SK-N-SH (cell line): ENCODE measurements around the gene TPRG1L. TPM values are rescaled to one million over a fixed set of nuclear protein-coding genes. Genes with fewer than 3 reads are reported as not detected.

Experiments
- CTCF ChIA-PET: fragments of 300-600, 350-600 bp; formaldehyde crosslinking; extraction: SDS; loops from one replicate; lab custom pipeline; 2021; lab: Yijun Ruan, JAX
- POLR2A ChIA-PET: fragments of 350-600 bp; sonication (Branson Sonifier 250); formaldehyde crosslinking; extraction: SDS; loops from one replicate; lab custom pipeline; 2020; ENCODE audit warnings: antibody characterized with exemption, inconsistent platforms; lab: Yijun Ruan, JAX
- DNase-seq: peaks from one replicate; pipeline ENCODE4 v3.0.0; 2012
- H2AFZ ChIP-seq: fragments of 200-600 bp; sonication (generic); 2 replicates; pipeline ENCODE4 v1.8.1; 2016; ENCODE audit warnings: antibody characterized with exemption, mild to moderate bottlenecking, low read depth
- H3F3A ChIP-seq: fragments of 200-600 bp; sonication (generic); replicated peaks from 2 replicates; pipeline ENCODE3; 2016; ENCODE audit warnings: antibody characterized with exemption, mild to moderate bottlenecking; ENCODE audit not compliant: insufficient read depth
- H3K27ac ChIP-seq, 2 experiments: fragments of 200-500 bp in 1 of 2; fragments of 200-600 bp in 1 of 2; sonication (Bioruptor generic) in 1 of 2; sonication (generic), shearing (Covaris generic) in 1 of 2; 2 replicates each; pipeline versions ENCODE4 v1.5.1 to v1.6.1; 2014 to 2016; ENCODE audit warnings: low read depth in 2 of 2, inconsistent platforms in 1 of 2, low read length in 1 of 2, mild to moderate bottlenecking in 1 of 2, mixed read lengths in 1 of 2
- H3K27me3 ChIP-seq: fragments of 200-600 bp; sonication (generic), shearing (Covaris generic); 2 replicates; pipeline ENCODE4 v1.6.1; 2016; ENCODE audit warnings: mixed run types; ENCODE audit not compliant: insufficient read depth
- H3K36me3 ChIP-seq, 2 experiments: fragments of 200-500 bp in 1 of 2; fragments of 200-600 bp in 1 of 2; sonication (Bioruptor generic) in 1 of 2; sonication (generic) in 1 of 2; replicated peaks in 1 of 2; 2 replicates each; pipeline versions ENCODE3 to v1.5.1; 2014 to 2016; ENCODE audit warnings: low read length in 1 of 2, mild to moderate bottlenecking in 1 of 2; ENCODE audit not compliant: insufficient read depth in 2 of 2, control insufficient read depth in 1 of 2
- H3K4me1 ChIP-seq, 2 experiments: fragments of 200-500 bp in 1 of 2; fragments of 200-600 bp in 1 of 2; sonication (Bioruptor generic) in 1 of 2; sonication (generic), shearing (Covaris generic) in 1 of 2; 2 replicates each; pipeline versions ENCODE4 v1.5.1 to v1.6.1; 2014 to 2016; ENCODE audit warnings: low read depth in 1 of 2, low read length in 1 of 2, mixed run types in 1 of 2; ENCODE audit not compliant: insufficient read depth in 2 of 2, control insufficient read depth in 1 of 2
- H3K4me2 ChIP-seq: fragments of 200-600 bp; sonication (generic), shearing (Covaris generic); 2 replicates; pipeline ENCODE4 v1.6.1; 2017; ENCODE audit warnings: mixed run types
- H3K4me3 ChIP-seq, 2 experiments: fragments of 200-500 bp in 1 of 2; fragments of 200-600 bp in 1 of 2; sonication (Bioruptor generic) in 1 of 2; sonication (generic), shearing (Covaris generic) in 1 of 2; 2 replicates each; pipeline versions ENCODE4 v1.5.1 to v1.8.1; 2014 to 2016; ENCODE audit warnings: low read depth in 2 of 2, inconsistent platforms in 1 of 2, low read length in 1 of 2, mild to moderate bottlenecking in 1 of 2, mixed read lengths in 1 of 2, moderate library complexity in 1 of 2
- H3K79me2 ChIP-seq: fragments of 200-600 bp; sonication (generic); 2 replicates; pipeline ENCODE4 v1.8.1; 2017; ENCODE audit warnings: mild to moderate bottlenecking; ENCODE audit not compliant: insufficient read depth
- H3K9ac ChIP-seq: fragments of 200-600 bp; sonication (generic); 2 replicates; pipeline ENCODE4 v1.6.1; 2017; ENCODE audit warnings: mixed run types
- H3K9me2 ChIP-seq: fragments of 200-600 bp; sonication (generic); 2 replicates; pipeline ENCODE4 v1.6.1; 2017; ENCODE audit warnings: mixed run types
- H3K9me3 ChIP-seq: fragments of 200-600 bp; sonication (generic); 2 replicates; pipeline ENCODE4 v1.6.1; 2017; ENCODE audit warnings: mixed run types, mild to moderate bottlenecking, moderate library complexity
- H4K20me1 ChIP-seq: fragments of 200-600 bp; sonication (generic); 2 replicates; pipeline ENCODE4 v1.6.1; 2017; ENCODE audit warnings: mild to moderate bottlenecking, mixed run types; ENCODE audit not compliant: insufficient read depth
- EP300 ChIP-seq, 2 experiments: IDR thresholded peaks; 2 replicates each; pipeline versions ENCODE4 v1.4.0 to v1.6.1; 2012; ENCODE audit warnings: borderline replicate concordance in 1 of 2, low read depth in 1 of 2, low read length in 1 of 2
- EZH2phosphoT487 ChIP-seq: fragments of 200-600 bp; sonication (generic); IDR thresholded peaks from 2 replicates; pipeline ENCODE4 v1.6.1; 2017; ENCODE audit warnings: low read depth, mixed run types, mild to moderate bottlenecking, antibody characterized with exemption, moderate library complexity, borderline replicate concordance
- FOXJ3 ChIP-seq: sonication (generic); formaldehyde crosslinking; IDR thresholded peaks from 2 replicates; pipeline ENCODE4 v1.5.1; 2020; ENCODE audit warnings: mild to moderate bottlenecking, missing genetic modification reagents
- FOXM1 ChIP-seq: IDR thresholded peaks from 2 replicates; pipeline ENCODE4 v1.4.0; 2012; ENCODE audit warnings: low read depth, mild to moderate bottlenecking
- GATA2 ChIP-seq: sonication (generic); formaldehyde crosslinking; IDR thresholded peaks from 2 replicates; pipeline ENCODE4 v1.5.0; 2020; ENCODE audit warnings: mild to moderate bottlenecking, missing genetic modification reagents
- JUND ChIP-seq: IDR thresholded peaks from 2 replicates; pipeline ENCODE4 v1.4.0; 2012
- MEF2A ChIP-seq: IDR thresholded peaks from 2 replicates; pipeline ENCODE4 v1.4.0; 2012; ENCODE audit warnings: low read depth, borderline replicate concordance
- NFIC ChIP-seq: IDR thresholded peaks from 2 replicates; pipeline ENCODE4 v1.4.0; 2012; ENCODE audit warnings: borderline replicate concordance
- NRF1 ChIP-seq: IDR thresholded peaks from 2 replicates; pipeline ENCODE4 v1.6.1; 2012; ENCODE audit warnings: low read depth, mild to moderate bottlenecking, low read length
- RCOR1 ChIP-seq: fragments of 150-350 bp; IDR thresholded peaks from 2 replicates; pipeline ENCODE4 v1.6.1; 2017; ENCODE audit warnings: antibody characterized with exemption, low read length
- RFX5 ChIP-seq: IDR thresholded peaks from 2 replicates; pipeline ENCODE4 v1.6.1; 2012; ENCODE audit warnings: mild to moderate bottlenecking, improper control_type of control experiment, low read length
- TCF12 ChIP-seq: IDR thresholded peaks from 2 replicates; pipeline ENCODE4 v1.4.0; 2012
- WGBS: methylation state at CpG from one replicate; pipeline ENCODE4 v1.1.6; 2017; ENCODE audit warnings: low lambda C conversion rate; 5-methylcytosine and 5-hydroxymethylcytosine counted together
- polyA plus RNA-seq, 3 experiments: library from polyadenylated mRNA; depleted of rRNA; stranded (reverse); fragments of >200 nt; gene quantifications; 2 replicates each; pipeline ENCODE4 v1.2.3, GENCODE V29; 2012
- TF ChIP-seq, protein P1 (sequence below): IDR thresholded peaks from 2 replicates; pipeline ENCODE4 v1.6.1; 2012; ENCODE audit warnings: mild to moderate bottlenecking, low read depth, low read length, moderate library complexity
- TF ChIP-seq, protein P2 (sequence below): fragments of 150-350 bp; IDR thresholded peaks from 2 replicates; pipeline ENCODE4 v1.6.1; 2016; ENCODE audit warnings: mild to moderate bottlenecking, low read depth, low read length
- TF ChIP-seq, protein P3 (sequence below): IDR thresholded peaks from 2 replicates; pipeline ENCODE4 v1.4.0; 2012; ENCODE audit warnings: low read depth, borderline replicate concordance
- TF ChIP-seq, protein P4 (sequence below): IDR thresholded peaks from 2 replicates; pipeline ENCODE4; 2012

The TPRG1L gene
- polyA plus RNA-seq, 1 of the 3 experiments (the other 2 are of a cell fraction): 25.9 TPM

DNA sequence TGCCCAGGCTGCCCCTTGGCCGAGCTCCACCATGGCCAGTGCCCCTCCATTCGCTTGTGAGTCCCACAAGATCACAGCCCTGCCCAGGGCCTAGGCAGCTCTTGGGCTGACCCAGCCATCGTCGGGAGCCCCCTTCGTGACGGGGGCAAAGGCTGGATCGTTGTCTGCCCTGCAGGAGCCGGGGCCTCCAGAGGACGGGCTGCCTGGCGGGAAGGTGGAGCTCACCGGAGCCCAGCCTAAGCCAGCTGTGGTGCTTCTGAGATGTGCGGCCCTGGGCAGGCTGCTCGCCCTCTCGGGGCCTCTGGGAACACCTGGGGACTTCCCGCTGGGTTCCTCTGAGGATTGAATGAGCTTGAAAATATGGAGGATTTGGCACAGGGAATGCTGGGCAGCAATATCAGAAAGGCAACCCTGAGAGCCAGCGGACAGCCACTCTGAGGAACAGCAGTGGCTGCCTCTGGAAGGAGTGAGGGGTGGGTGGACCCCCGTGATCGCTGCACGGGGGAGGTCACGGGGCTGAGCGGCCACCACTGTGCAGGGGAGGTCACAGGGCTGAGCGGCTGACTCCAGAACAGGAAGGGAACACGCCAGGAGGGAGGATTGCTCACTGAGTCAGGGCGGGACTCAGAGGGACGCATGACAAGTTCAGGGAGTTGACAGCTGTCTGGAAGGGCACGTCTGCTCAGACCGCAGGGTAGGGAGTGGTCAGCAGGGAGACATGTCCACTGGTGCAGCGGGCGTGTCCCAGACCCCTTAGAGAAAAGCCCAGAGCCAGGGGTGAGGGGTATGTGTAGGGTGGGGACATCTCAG lies 46.8 kb downstream of the TPRG1L start (continued):
- TF ChIP-seq, protein P1, sequence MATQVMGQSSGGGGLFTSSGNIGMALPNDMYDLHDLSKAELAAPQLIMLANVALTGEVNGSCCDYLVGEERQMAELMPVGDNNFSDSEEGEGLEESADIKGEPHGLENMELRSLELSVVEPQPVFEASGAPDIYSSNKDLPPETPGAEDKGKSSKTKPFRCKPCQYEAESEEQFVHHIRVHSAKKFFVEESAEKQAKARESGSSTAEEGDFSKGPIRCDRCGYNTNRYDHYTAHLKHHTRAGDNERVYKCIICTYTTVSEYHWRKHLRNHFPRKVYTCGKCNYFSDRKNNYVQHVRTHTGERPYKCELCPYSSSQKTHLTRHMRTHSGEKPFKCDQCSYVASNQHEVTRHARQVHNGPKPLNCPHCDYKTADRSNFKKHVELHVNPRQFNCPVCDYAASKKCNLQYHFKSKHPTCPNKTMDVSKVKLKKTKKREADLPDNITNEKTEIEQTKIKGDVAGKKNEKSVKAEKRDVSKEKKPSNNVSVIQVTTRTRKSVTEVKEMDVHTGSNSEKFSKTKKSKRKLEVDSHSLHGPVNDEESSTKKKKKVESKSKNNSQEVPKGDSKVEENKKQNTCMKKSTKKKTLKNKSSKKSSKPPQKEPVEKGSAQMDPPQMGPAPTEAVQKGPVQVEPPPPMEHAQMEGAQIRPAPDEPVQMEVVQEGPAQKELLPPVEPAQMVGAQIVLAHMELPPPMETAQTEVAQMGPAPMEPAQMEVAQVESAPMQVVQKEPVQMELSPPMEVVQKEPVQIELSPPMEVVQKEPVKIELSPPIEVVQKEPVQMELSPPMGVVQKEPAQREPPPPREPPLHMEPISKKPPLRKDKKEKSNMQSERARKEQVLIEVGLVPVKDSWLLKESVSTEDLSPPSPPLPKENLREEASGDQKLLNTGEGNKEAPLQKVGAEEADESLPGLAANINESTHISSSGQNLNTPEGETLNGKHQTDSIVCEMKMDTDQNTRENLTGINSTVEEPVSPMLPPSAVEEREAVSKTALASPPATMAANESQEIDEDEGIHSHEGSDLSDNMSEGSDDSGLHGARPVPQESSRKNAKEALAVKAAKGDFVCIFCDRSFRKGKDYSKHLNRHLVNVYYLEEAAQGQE: no peak
- TF ChIP-seq JUND: no peak

DNA sequence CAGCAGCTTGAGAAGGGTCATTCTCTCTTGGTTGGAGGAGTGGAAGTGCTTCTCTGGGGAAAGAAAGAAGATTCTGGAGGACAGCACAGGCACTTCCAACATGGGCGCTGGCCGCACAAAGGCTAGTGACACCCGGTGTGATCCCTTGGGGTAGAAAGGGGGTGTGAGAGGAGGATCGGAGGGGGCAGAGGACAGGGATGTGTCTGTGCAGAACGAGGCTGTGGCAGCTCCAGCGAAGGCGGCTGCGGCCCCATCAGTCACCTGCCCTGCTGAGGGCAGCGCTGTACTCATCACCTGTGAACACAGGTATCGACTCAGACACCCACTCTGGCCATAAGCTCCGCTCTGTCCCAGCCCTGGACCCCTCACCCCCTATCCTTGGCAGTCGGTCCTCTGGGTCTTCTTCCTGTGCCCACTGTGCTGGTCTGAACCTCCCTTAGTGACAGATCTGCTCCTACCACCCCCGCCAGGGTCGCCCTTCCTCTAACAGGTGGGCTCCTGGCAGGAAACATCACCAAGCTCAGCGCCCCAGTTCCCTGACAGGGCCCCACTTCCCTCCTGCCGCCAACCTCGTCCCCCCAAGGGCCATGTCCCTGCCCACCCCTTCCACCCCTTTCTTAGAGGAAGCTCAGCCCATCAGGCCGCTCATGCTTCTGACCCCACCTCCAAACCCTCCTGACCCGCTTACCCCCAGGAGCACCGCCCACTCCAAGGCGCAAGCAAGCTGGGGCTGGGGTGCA lies 47.6 kb downstream of the TPRG1L start:
- no peak overlapping the region for H2AFZ ChIP-seq
- no peak for TF ChIP-seq NRF1
- TF ChIP-seq, protein P2, sequence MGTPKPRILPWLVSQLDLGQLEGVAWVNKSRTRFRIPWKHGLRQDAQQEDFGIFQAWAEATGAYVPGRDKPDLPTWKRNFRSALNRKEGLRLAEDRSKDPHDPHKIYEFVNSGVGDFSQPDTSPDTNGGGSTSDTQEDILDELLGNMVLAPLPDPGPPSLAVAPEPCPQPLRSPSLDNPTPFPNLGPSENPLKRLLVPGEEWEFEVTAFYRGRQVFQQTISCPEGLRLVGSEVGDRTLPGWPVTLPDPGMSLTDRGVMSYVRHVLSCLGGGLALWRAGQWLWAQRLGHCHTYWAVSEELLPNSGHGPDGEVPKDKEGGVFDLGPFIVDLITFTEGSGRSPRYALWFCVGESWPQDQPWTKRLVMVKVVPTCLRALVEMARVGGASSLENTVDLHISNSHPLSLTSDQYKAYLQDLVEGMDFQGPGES: no peak
- no peak for TF ChIP-seq TCF12
- TF ChIP-seq, protein P1: no peak
- TF ChIP-seq, protein P3, sequence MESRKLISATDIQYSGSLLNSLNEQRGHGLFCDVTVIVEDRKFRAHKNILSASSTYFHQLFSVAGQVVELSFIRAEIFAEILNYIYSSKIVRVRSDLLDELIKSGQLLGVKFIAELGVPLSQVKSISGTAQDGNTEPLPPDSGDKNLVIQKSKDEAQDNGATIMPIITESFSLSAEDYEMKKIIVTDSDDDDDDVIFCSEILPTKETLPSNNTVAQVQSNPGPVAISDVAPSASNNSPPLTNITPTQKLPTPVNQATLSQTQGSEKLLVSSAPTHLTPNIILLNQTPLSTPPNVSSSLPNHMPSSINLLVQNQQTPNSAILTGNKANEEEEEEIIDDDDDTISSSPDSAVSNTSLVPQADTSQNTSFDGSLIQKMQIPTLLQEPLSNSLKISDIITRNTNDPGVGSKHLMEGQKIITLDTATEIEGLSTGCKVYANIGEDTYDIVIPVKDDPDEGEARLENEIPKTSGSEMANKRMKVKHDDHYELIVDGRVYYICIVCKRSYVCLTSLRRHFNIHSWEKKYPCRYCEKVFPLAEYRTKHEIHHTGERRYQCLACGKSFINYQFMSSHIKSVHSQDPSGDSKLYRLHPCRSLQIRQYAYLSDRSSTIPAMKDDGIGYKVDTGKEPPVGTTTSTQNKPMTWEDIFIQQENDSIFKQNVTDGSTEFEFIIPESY: no peak
- TF ChIP-seq, protein P4, sequence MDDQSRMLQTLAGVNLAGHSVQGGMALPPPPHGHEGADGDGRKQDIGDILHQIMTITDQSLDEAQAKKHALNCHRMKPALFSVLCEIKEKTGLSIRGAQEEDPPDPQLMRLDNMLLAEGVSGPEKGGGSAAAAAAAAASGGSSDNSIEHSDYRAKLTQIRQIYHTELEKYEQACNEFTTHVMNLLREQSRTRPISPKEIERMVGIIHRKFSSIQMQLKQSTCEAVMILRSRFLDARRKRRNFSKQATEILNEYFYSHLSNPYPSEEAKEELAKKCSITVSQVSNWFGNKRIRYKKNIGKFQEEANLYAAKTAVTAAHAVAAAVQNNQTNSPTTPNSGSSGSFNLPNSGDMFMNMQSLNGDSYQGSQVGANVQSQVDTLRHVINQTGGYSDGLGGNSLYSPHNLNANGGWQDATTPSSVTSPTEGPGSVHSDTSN: no peak
- no peak for TF ChIP-seq RFX5
- TF ChIP-seq EZH2phosphoT487: no peak
- no peak for TF ChIP-seq RCOR1
- no peak for TF ChIP-seq GATA2 (CRISPR knock-in tag)
- TF ChIP-seq MEF2A: no peak
- no peak for TF ChIP-seq NFIC
- no peak for TF ChIP-seq FOXM1
- no peak for TF ChIP-seq EP300 (IDR thresholded peaks at IDR 0.05; ENCODE audit: borderline replicate concordance in 1 of 2, low read depth in 1 of 2, low read length in 1 of 2)
- no peak for TF ChIP-seq JUND
- no peak for TF ChIP-seq FOXJ3

More for the DNA sequence above, 47.6 kb downstream of the TPRG1L start:
- Histone ChIP-seq H3K4me1 (peaks cover 0 to 21% of the 10 kb centered on the region in 2 experiments; a peak in 1 of 4 replicates), H3F3A (no peaks in the 10 kb centered on the region), H3K9me3 (no peaks in the 10 kb centered on the region), H3K36me3 (no peaks in the 10 kb centered on the region), H3K79me2 (no peaks in the 10 kb centered on the region), H3K9me2 (no peaks in the 10 kb centered on the region), H3K4me2 (no peak overlapping the region), H3K4me3 (no peak overlapping the region), H3K27ac (no peak overlapping the region), H3K27me3 (no peaks in the 10 kb centered on the region), H4K20me1 (no peaks in the 10 kb centered on the region), H3K9ac (no peak overlapping the region)
- DNase-seq: no peak
- ChIA-PET POLR2A (no interaction called here), CTCF (interaction anchor here (0.7 to 1.1 kb wide), 2 partner anchors 23 to 219 kb away, joined by 3 to 4 read pairs; no protein-coding TSS in a partner anchor)
- WGBS: 82% methylated on average over 12 of the region's 21 CpGs
